Body of pancreas (tissue), 4 donors: Measurements from ENCODE around the gene RNU6-1. TPM values are rescaled to one million over a fixed set of nuclear protein-coding genes. Genes with fewer than 3 reads are reported as not detected.

Experiments
- ATAC-seq: fragments of 150-250 bp; one replicate; pipeline ENCODE4 v1.9.1; 2016
- DNase-seq, 4 donors: peaks; one replicate each; pipeline ENCODE4 v3.0.0-alpha.2; 2019
- H3K27ac ChIP-seq, 4 donors: fragments of 200-600 bp; sonication (generic); 1 replicate in 3 of 4; 2 replicates in 1 of 4; pipeline versions ENCODE4 v1.5.1 to v1.6.1; 2016 to 2019; ENCODE audit warnings: mild to moderate bottlenecking in 1 of 4, mixed read lengths in 1 of 4, moderate library complexity in 1 of 4
- H3K27me3 ChIP-seq, 2 donors: fragments of 200-600 bp; sonication (generic); one replicate each; pipeline ENCODE4 v1.6.0; 2016; ENCODE audit warnings: mild to moderate bottlenecking in 1 of 2
- H3K36me3 ChIP-seq, 2 donors: fragments of 200-600 bp; sonication (generic); replicated peaks in 1 of 2; 2 replicates each; pipeline ENCODE4 v1.5.1; 2016; ENCODE audit warnings: low read depth in 2 of 2; ENCODE audit not compliant: insufficient read depth in 1 of 2
- H3K4me1 ChIP-seq: fragments of 200-600 bp; sonication (generic); one replicate; pipeline ENCODE4 v1.6.0; 2016
- H3K4me3 ChIP-seq, 2 donors: fragments of 200-600 bp; sonication (generic); 1 replicate in 1 of 2; 2 replicates in 1 of 2; pipeline ENCODE4 v1.5.1; 2016 to 2019
- H3K9me3 ChIP-seq, 3 donors: fragments of 200-600 bp; sonication (generic); 1 replicate in 2 of 3; 2 replicates in 1 of 3; pipeline ENCODE4 v1.5.1; 2016
- POLR2A ChIP-seq, 3 donors: fragments of 450-650 bp; IDR thresholded peaks; one replicate each; pipeline ENCODE4 v1.6.1; 2016; ENCODE audit warnings: antibody characterized with exemption in 3 of 3, mild to moderate bottlenecking in 2 of 3
- WGBS, 2 donors: methylation state at CpG; one replicate each; pipeline ENCODE4 v1.1.5; 2017; 5-methylcytosine and 5-hydroxymethylcytosine counted together
- intact Hi-C: fragments of 100-400 bp; cut with DNase I; formaldehyde crosslinking; loops from one replicate; pipeline ENCODE4 v1.15.1; 2023
- small RNA-seq: library from RNA; depleted of rRNA; stranded (forward); fragments of <200 nt; gene quantifications from one replicate; pipeline ENCODE3, GENCODE V24; 2016
- total RNA-seq, 2 donors: library from RNA; depleted of rRNA; stranded (reverse); fragments of >200 nt; gene quantifications; one replicate each; pipeline ENCODE4 v1.1.0, GENCODE V29; 2016
- TF ChIP-seq, protein P1 (sequence below), 7 experiments: fragments of 450-650 bp in 4 of 7; fragments of 200-600 bp in 3 of 7; sonication (generic) in 3 of 7; IDR thresholded peaks; one replicate each; pipeline ENCODE4 v1.5.1; 2016 to 2019; ENCODE audit warnings: antibody characterized with exemption in 7 of 7

The RNU6-1 gene
- total RNA-seq, 2 donors from 2014 or later, result not detected

DNA sequence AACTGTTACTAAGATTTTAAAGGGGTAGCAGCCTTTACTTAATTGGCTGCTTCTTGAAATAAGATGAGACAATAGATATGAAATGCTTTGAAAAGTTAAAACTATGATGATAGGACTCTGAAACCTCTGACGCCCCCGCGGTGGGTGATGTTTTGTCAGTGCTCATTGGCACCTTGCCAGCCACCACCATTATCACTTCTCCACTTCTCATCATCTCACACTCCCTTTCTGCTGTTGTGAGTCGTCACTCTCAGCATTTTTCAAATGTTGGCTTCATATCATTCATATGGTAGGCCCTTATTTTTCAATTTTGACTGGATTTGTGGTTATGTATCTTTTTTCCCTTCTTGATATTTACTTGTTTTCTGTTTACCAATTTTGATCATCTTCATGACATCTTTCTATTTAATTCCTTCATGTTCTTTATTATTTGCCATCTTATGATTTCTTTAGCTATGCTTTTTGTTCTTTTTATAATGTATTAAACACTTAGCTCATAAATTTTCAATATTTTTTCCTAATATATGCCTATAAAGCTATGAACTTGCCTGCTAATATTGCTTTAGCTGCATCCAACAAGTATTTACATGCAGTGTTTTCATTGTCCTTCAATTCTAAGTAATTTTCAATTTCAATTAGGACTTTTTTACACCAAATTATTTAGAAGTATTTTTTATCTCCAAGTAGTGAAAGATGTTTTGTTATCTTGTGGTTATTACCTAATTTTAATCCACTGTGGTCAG, 44.8 kb downstream of the RNU6-1 start:
- no peaks in the 10 kb centered on the region for H3K4me1 ChIP-seq
- intact Hi-C loops, result no loop called here
- H3K4me3 ChIP-seq, result no peak overlapping the region
- WGBS, 2 donors, result 88 to 91% methylated on average over 4 of the region's 4 CpGs
- H3K36me3 ChIP-seq, result no peaks in the 10 kb centered on the region
- ATAC-seq (no peak), DNase-seq (no peak)
- H3K27ac ChIP-seq, result no peak overlapping the region
- H3K27me3 ChIP-seq, result no peaks in the 10 kb centered on the region
- TF ChIP-seq, protein P1, sequence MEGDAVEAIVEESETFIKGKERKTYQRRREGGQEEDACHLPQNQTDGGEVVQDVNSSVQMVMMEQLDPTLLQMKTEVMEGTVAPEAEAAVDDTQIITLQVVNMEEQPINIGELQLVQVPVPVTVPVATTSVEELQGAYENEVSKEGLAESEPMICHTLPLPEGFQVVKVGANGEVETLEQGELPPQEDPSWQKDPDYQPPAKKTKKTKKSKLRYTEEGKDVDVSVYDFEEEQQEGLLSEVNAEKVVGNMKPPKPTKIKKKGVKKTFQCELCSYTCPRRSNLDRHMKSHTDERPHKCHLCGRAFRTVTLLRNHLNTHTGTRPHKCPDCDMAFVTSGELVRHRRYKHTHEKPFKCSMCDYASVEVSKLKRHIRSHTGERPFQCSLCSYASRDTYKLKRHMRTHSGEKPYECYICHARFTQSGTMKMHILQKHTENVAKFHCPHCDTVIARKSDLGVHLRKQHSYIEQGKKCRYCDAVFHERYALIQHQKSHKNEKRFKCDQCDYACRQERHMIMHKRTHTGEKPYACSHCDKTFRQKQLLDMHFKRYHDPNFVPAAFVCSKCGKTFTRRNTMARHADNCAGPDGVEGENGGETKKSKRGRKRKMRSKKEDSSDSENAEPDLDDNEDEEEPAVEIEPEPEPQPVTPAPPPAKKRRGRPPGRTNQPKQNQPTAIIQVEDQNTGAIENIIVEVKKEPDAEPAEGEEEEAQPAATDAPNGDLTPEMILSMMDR (IDR thresholded peaks at IDR 0.05), result no peak
- no peak for TF ChIP-seq POLR2A (IDR thresholded peaks at IDR 0.05)
- H3K9me3 ChIP-seq, result no peaks in the 10 kb centered on the region

DNA sequence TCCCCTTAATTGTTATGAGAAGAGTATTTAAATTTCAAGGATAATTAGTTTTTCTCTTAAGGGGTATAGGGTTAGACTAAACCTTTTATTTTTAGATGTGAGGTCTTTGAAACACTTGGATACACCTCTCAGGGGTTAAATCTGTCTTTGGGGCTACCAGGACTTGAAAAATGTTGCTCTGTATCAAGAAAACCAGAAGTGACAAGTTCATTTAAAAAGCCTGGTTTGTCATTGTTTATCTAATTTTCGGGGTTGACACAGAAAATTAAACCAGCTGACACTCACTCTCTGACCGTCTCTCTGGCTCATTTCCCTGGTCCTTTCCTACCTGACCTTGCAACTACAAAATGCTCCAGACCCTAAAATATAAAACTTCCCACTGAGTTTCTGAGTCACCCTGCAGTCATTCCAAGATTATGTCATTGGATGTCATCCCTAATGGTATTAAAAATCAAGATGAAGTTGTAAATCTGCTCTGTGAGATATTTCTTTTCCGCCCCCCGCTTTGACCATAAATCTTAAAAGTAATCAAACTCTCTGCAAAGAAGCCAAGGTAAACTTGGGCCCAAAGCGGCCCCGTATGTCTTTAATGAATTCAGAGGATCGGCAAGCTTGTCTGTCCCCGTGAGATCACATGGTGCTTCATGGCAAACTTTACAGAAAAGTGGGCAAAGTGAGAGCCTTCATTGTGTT, 47.4 kb downstream of the RNU6-1 start:
- no peak for ATAC-seq

DNA sequence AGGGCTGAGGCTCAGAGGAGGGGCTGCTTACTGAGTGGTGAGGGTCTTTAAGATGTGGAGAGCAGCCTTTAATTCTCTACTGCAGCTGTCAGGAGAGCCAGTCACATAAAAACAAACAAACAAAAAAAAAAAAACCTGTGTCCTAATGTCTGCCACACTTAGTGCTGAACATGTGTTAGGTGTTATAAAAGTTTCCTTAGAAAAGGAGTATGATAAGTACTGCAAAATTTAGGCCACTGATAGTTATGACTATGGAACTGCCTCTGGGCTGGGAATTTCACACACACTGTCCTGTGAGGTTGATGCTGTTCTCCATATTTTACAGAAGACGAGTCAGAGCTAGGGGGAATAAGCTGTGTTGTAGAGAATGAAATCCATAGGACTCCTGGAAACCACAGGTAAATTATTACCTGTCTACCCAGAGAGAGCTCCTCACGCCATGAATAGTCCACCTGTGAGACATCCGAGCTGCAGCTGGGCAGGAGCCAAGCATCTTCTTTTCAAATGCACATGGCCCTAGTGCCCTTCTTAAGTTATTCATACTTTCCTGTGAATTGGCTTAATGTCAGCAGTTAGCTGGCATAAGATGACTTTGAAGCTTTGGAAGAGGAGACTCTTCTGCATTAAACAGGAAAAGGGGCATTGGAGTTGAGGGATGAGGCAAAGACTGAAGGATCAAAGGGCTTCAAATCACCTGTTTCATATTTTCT, 49.1 kb downstream of the RNU6-1 start:
- no peak for ATAC-seq
- no peak for DNase-seq
- intact Hi-C loops, result no loop called here
- 92% methylated on average over 3 of the region's 3 CpGs for WGBS, 2 donors
- H3K9me3 ChIP-seq, result no peaks in the 10 kb centered on the region
- H3K36me3 ChIP-seq, result no peaks in the 10 kb centered on the region
- TF ChIP-seq, protein P1 (IDR thresholded peaks at IDR 0.05), result no peak
- TF ChIP-seq POLR2A (IDR thresholded peaks at IDR 0.05), result no peak
- H3K27me3 ChIP-seq, result no peaks in the 10 kb centered on the region
- H3K27ac ChIP-seq, result no peak overlapping the region
- H3K4me1 ChIP-seq, result no peaks in the 10 kb centered on the region
- no peak overlapping the region for H3K4me3 ChIP-seq

More for the DNA sequence above, 47.4 kb downstream of the RNU6-1 start:
- no peak for DNase-seq
- TF ChIP-seq, protein P1 (IDR thresholded peaks at IDR 0.05), result no peak
- TF ChIP-seq POLR2A (IDR thresholded peaks at IDR 0.05), result no peak
- H3K9me3 ChIP-seq, result no peaks in the 10 kb centered on the region
- intact Hi-C loops, result no loop called here
- no peak overlapping the region for H3K4me3 ChIP-seq
- H3K4me1 ChIP-seq, result no peaks in the 10 kb centered on the region
- no peaks in the 10 kb centered on the region for H3K36me3 ChIP-seq
- H3K27me3 ChIP-seq, result no peaks in the 10 kb centered on the region
- no peak overlapping the region for H3K27ac ChIP-seq
- WGBS, 2 donors, result 59 to 65% methylated on average over 8 of the region's 8 CpGs

Small RNA genes within 50 kb of the gene (small RNA-seq; reads per million reads assigned to genes)
- not detected for gene RNU6-1

Other genes starting within 250 kb of the RNU6-1 start
- under 1 TPM; under 0.01 to 0.78 TPM for gene SKOR1, start 14.5 kb downstream of the RNU6-1 start, total RNA-seq
- 10 to 100 TPM; 24.1 to 63.3 TPM for gene PIAS1, start 214.3 kb upstream of the RNU6-1 start, total RNA-seq